MCF 10A (cell line): Measurements from ENCODE around the gene ZNF536. TPM values are rescaled to one million over a fixed set of nuclear protein-coding genes. Genes with fewer than 3 reads are reported as not detected.

ENCODE experiments used
- BruUV-seq: library from RNA; stranded (reverse); fragments of 400-500 nt; replicated peaks from 2 replicates; lab custom pipeline; 2021; lab: Mats Ljungman, UMichigan
- CTCF ChIA-PET: fragments of 300-600 bp; sonication (Branson Sonifier 250); formaldehyde crosslinking; extraction: SDS; loops from one replicate; lab custom pipeline; 2021; ENCODE audit warnings: antibody characterized with exemption, inconsistent platforms; lab: Yijun Ruan, JAX
- POLR2A ChIA-PET: fragments of 300-600, 350-650 bp; sonication (Branson Sonifier 250); formaldehyde crosslinking; extraction: SDS; loops from one replicate; lab custom pipeline; 2020; ENCODE audit warnings: antibody characterized with exemption, inconsistent platforms; lab: Yijun Ruan, JAX
- DNase-seq: peaks from one replicate; pipeline ENCODE4 v3.0.0-alpha.2; 2018; ENCODE audit not compliant: unreplicated experiment
- H3K27ac Mint-ChIP-seq: one replicate; pipeline ENCODE4 v1.8.0; 2022; ENCODE audit warnings: mild to moderate bottlenecking, low read depth, mixed read lengths; ENCODE audit not compliant: unreplicated experiment
- H3K27me3 Mint-ChIP-seq: one replicate; pipeline ENCODE4 v1.8.0; 2022; ENCODE audit warnings: mixed read lengths; ENCODE audit not compliant: insufficient read depth, unreplicated experiment
- H3K36me3 Mint-ChIP-seq: one replicate; pipeline ENCODE4 v1.8.0; 2022; ENCODE audit warnings: mild to moderate bottlenecking, moderate library complexity, mixed read lengths; ENCODE audit not compliant: insufficient read depth, unreplicated experiment
- H3K4me1 Mint-ChIP-seq: one replicate; pipeline ENCODE4 v1.8.0; 2022; ENCODE audit warnings: mixed read lengths; ENCODE audit not compliant: insufficient read depth, unreplicated experiment
- H3K4me3 Mint-ChIP-seq: one replicate; pipeline ENCODE4 v1.8.0; 2022; ENCODE audit warnings: mild to moderate bottlenecking, moderate library complexity, mixed read lengths; ENCODE audit not compliant: unreplicated experiment
- H3K9me3 Mint-ChIP-seq: one replicate; pipeline ENCODE4 v1.8.0; 2022; ENCODE audit warnings: mixed read lengths; ENCODE audit not compliant: unreplicated experiment
- CTCF ChIP-seq: fragments of 200-600 bp; IDR thresholded peaks from one replicate; pipeline ENCODE4 v1.8.0; 2022; ENCODE audit warnings: antibody characterized with exemption, mild to moderate bottlenecking; ENCODE audit not compliant: unreplicated experiment
- intact Hi-C: fragments of 100-400 bp; cut with micrococcal nuclease; formaldehyde crosslinking; loops from 2 replicates; pipeline ENCODE4 v1.14.1; 2022
- total RNA-seq: library from RNA; stranded (reverse); gene quantifications from 2 replicates; pipeline ENCODE4 v1.2.3, GENCODE V29; 2022

The ZNF536 gene
- total RNA-seq, 1 experiment from 2014 or later = not detected

- H3K4me3 Mint-ChIP-seq = no peak overlapping the region
These were observed 174.1 kb downstream of the ZNF536 start for GRCh38 chr19:30546332-30546731.

GRCh38 chr19:30547246-30547645, 175.1 kb downstream of the ZNF536 start:
- no peaks in the 10 kb centered on the region for H3K36me3 Mint-ChIP-seq
- TF ChIP-seq CTCF = no peak
- intact Hi-C loops = no loop called here
- no TSS peak for BruUV-seq
- no peaks in the 10 kb centered on the region for H3K27me3 Mint-ChIP-seq
- CTCF ChIA-PET = interaction anchor here (0.6 to 0.9 kb wide), 2 partner anchors 13 to 1882 kb away, joined by 3 read pairs; no protein-coding TSS in a partner anchor
- no peaks in the 10 kb centered on the region for H3K4me1 Mint-ChIP-seq
- H3K27ac Mint-ChIP-seq = no peak overlapping the region
- H3K9me3 Mint-ChIP-seq = peaks cover 21% of the 10 kb centered on the region
- DNase-seq = no peak
- H3K4me3 Mint-ChIP-seq = no peak overlapping the region
- POLR2A ChIA-PET = interaction anchor here (1.0 kb wide), 1 partner anchor 191 kb away, joined by 4 read pairs; no protein-coding TSS in a partner anchor

More at GRCh38 chr19:30546332-30546731, 174.1 kb downstream of the ZNF536 start:
- H3K27ac Mint-ChIP-seq = no peak overlapping the region
- no peaks in the 10 kb centered on the region for H3K36me3 Mint-ChIP-seq
- TF ChIP-seq CTCF = no peak
- ChIA-PET CTCF (interaction anchor here (0.6 kb wide), 1 partner anchor 1045 kb away, joined by 4 read pairs; no protein-coding TSS in a partner anchor), POLR2A (no interaction called here)
- no peak for DNase-seq
- intact Hi-C loops = no loop called here
- H3K4me1 Mint-ChIP-seq = no peaks in the 10 kb centered on the region
- H3K9me3 Mint-ChIP-seq = peaks cover 21% of the 10 kb centered on the region
- no TSS peak for BruUV-seq
- no peaks in the 10 kb centered on the region for H3K27me3 Mint-ChIP-seq

- BruUV-seq = no TSS peak
- intact Hi-C loops = no loop called here
- no peak for DNase-seq
- Mint-ChIP-seq H3K36me3 (no peaks in the 10 kb centered on the region), H3K27me3 (no peaks in the 10 kb centered on the region), H3K9me3 (peaks cover 32% of the 10 kb centered on the region), H3K4me3 (no peak overlapping the region), H3K27ac (no peak overlapping the region), H3K4me1 (no peaks in the 10 kb centered on the region)
- CTCF ChIA-PET = no interaction called here
- TF ChIP-seq CTCF = no peak
- POLR2A ChIA-PET = no interaction called here
These were observed 177.0 kb downstream of the ZNF536 start for GRCh38 chr19:30549151-30549550.

GRCh38 chr19:30551271-30551670, 179.1 kb downstream of the ZNF536 start:
- H3K4me1 Mint-ChIP-seq = no peaks in the 10 kb centered on the region
- H3K36me3 Mint-ChIP-seq = no peaks in the 10 kb centered on the region
- DNase-seq = no peak
- ChIA-PET POLR2A (no interaction called here), CTCF (no interaction called here)
- H3K4me3 Mint-ChIP-seq = no peak overlapping the region
- intact Hi-C loops = no loop called here
- no peaks in the 10 kb centered on the region for H3K27me3 Mint-ChIP-seq
- no peak for TF ChIP-seq CTCF
- BruUV-seq = no TSS peak
- peaks cover 32% of the 10 kb centered on the region for H3K9me3 Mint-ChIP-seq
- H3K27ac Mint-ChIP-seq = no peak overlapping the region
